OCI-LY3 (cell line): ENCODE data around the gene EML4.

Source experiments
- EZH2phosphoT487 ChIP-seq: fragments of 200-600 bp; shearing (Covaris generic); IDR thresholded peaks from 2 replicates; pipeline ENCODE4 v1.6.1; 2018; ENCODE audit warnings: antibody characterized with exemption, mixed run types, low read depth
- TF ChIP-seq, protein P1 (sequence below): fragments of 200-600, 300-600 bp; sonication (generic); IDR thresholded peaks from 2 replicates; pipeline ENCODE4 v1.5.1; 2014; ENCODE audit warnings: antibody characterized with exemption, low read length, low read depth

DNA sequence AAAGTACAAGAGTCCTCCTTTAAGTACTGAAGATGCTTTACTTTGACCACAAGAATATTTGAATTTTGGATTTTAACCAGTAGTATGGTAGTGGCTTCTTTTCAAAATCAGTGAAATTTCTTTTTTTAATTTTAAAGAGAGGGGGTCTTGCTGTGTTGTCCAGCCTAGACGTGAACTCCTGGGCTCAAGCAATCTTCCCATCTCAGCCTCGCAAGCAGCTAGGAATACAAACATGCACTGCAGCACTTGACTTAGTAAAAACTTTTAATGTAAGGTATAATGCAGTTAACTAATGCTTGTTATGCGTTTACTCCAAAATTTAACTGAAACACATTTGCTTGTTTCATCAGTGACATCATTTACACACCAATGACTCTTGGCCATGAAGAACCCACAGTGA, 49.6 kb downstream of the EML4 start:
- TF ChIP-seq, protein P1, sequence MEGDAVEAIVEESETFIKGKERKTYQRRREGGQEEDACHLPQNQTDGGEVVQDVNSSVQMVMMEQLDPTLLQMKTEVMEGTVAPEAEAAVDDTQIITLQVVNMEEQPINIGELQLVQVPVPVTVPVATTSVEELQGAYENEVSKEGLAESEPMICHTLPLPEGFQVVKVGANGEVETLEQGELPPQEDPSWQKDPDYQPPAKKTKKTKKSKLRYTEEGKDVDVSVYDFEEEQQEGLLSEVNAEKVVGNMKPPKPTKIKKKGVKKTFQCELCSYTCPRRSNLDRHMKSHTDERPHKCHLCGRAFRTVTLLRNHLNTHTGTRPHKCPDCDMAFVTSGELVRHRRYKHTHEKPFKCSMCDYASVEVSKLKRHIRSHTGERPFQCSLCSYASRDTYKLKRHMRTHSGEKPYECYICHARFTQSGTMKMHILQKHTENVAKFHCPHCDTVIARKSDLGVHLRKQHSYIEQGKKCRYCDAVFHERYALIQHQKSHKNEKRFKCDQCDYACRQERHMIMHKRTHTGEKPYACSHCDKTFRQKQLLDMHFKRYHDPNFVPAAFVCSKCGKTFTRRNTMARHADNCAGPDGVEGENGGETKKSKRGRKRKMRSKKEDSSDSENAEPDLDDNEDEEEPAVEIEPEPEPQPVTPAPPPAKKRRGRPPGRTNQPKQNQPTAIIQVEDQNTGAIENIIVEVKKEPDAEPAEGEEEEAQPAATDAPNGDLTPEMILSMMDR = no peak
- TF ChIP-seq EZH2phosphoT487 = no peak
